Effector CD4-positive, alpha-beta T cell (primary cell): ENCODE measurements around the gene PLXDC2. TPM values are rescaled to one million over a fixed set of nuclear protein-coding genes. Genes with fewer than 3 reads are reported as not detected.
"Not testable (repeated sequence)": the region's sequence is repeated elsewhere in the genome, so short reads cannot be mapped to it uniquely, and the experiment has no call there.

Source experiments
- DNase-seq: peaks from one replicate; pipeline ENCODE4 v3.0.0-alpha.2; 2020
- total RNA-seq: gene quantifications from one replicate; lab custom pipeline; 2026; lab: John Stamatoyannopoulos, UW

The PLXDC2 gene
- not detected for total RNA-seq

- no peak for DNase-seq
These were observed at the start of gene PLXDC2 for GRCh38 chr10:19816411-19817230. Gene PLXDC2 (plus strand): TSS chr10:19816432.

DNA sequence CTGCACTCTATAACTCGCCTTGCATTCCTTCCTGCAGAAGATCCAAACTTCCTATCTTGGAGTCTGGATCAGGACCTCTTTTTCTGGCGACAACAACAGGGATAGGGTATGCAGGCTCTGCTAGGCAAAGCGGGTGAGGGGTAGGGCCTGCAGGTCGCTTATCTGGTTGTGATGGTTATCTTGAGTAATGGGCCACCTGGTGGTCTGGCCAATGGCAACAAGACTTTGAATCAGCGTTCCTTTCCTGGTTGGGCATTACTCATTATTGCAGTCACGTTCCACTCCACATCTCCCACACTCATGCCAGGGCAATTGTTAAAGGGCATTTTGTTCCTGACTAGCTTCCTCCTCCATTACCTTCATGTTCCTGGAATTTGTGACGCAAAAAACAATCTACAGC, 48.4 kb upstream of the PLXDC2 start:
- DNase-seq = no peak

- DNase-seq = not testable (repeated sequence)
These were observed 46.4 kb upstream of the PLXDC2 start for GRCh38 chr10:19769826-19770225.

GRCh38 chr10:19772972-19773371, 43.3 kb upstream of the PLXDC2 start:
- DNase-seq = no peak

DNA sequence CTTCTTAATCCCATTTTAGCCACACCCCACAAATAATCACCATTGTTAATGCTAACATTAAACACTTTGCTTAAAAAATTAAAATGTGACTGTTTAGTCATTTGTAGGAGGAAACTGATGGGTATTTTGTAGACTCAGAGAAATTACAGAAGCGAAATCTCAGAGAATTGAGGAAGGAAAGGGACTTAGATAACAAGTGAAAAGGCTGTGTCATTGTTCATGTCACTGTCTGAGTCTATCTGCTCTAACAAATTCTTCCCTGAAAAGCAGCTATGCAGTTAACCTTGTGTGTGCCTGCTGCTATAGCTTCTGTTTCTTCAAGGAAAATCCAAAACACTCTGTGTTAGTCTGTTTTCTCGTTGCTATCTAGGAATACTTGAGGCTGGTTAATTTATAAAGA, 40.9 kb upstream of the PLXDC2 start:
- no peak for DNase-seq

GRCh38 chr10:19777806-19778205, 38.4 kb upstream of the PLXDC2 start:
- no peak for DNase-seq

GRCh38 chr10:19778996-19779395, 37.2 kb upstream of the PLXDC2 start:
- DNase-seq = no peak

- DNase-seq = no peak
These were observed 33.7 kb upstream of the PLXDC2 start for GRCh38 chr10:19782430-19783089.

GRCh38 chr10:19783721-19784120, 32.5 kb upstream of the PLXDC2 start:
- no peak for DNase-seq

DNA sequence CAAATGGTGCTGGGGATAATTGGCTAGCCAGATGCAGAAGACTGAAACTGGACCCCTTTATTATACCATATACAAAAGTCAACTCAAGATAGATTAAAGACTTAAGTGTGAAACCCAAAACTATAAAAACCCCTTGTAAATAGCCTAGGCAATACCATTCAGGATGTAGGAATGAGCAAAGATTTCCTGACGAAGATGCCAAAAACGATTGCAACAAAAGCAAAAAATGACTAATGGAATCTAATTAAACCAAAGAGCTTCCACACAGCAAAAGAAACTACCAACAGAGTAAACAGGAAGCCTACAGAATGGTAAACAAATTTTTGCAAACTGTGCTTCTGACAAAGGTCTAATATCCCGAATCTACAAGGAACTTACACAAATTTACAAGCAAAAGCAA, 30.9 kb upstream of the PLXDC2 start:
- no peak for DNase-seq

- DNase-seq = no peak
These were observed 28.1 kb upstream of the PLXDC2 start for GRCh38 chr10:19788075-19788686.

- DNase-seq = no peak
These were observed 27.3 kb upstream of the PLXDC2 start for GRCh38 chr10:19788902-19789301.

DNA sequence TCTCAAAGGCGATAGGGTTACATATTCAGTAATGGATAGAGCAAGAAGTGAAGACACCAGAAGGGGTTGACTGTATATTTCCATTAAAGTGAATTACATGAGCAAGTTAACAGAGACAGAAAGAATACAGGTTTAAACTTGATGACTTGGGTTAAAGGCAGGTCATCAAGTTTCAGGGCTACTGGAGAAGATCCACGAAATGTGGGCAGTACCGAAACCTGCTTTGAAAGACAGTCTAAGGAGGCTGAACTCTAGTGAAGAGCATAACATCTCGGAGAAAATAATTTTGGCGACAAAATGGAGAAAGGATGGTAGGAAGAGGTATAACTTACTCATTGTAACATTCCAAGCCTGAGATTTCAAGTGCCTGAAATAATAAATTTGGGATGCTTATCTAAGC, 26.6 kb upstream of the PLXDC2 start:
- no peak for DNase-seq

DNA sequence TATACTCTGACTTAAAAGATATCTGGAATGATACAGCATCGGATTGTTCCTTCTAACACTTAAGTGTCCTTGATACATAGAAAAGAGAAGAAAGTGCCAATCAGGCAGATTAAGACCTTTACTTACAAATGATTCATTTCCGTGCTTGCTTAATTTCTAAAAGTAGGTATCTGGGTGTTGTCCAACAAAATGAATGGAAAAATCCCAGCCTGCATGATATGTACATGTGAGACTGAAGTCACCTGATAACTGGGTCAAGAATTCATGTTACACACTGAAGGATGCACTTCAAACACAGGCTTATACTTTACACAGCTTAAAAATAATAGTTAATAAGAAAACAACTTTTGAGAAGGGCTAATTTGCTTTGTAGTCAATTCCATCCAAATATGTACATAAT, 25.2 kb upstream of the PLXDC2 start:
- DNase-seq = no peak

DNA sequence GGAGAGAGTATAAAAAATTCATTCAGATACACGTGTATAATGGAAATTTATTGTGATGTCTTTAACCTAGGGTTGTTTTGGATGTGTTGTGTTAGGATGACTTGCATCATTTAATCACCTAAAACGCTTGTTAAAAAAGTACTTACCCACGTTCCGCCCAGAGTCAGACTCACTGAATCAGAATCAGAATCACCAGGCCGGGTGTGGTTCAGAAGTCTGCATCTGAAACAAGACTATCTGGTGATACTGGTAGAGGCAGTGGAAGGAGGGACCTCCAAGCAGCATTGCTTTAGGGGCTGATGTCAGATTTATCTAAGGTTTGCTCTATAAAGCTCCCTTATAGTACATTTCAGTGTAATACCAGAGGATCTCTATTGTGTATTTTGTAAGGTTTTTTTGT, 20.5 kb upstream of the PLXDC2 start:
- DNase-seq = no peak

GRCh38 chr10:19800161-19800560, 16.1 kb upstream of the PLXDC2 start:
- no peak for DNase-seq

DNA sequence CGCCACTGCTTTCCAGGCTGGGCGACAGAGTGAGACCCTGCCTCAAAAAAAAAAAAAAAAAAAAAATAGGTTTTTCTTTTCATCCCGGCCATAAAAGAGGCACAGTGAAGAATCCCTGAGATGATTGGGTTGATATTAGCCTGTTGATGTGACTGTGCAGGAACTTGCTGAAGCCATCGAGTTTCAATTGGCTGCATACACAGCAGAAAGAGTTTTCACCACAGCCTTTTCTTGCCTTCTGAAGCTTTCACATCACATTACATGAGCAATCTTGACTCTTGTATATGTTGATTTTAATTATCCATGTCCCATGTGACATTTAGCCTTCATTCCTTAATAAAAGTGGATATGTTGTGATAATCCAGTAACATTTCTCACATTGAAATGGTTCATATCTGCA, 14.9 kb upstream of the PLXDC2 start:
- DNase-seq = no peak

DNA sequence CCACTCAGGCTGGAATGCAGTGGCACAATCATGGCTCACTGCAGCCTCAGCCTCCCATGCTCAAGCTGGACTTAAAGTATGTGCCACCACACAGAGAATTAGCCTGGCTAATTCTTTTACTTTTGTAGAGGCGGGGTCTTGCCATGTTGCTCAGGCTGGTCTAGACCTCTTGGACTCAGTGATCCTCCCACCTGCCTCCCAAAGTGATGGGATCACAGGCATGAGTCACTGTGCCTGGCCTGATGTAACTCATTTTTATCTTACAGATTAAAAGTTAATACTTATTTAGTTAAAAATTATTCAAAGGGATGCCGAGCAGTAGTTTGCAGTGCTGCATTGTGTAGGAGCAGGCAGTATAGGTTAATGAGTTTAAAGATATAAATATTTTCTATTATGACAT, 12.6 kb upstream of the PLXDC2 start:
- DNase-seq = no peak

GRCh38 chr10:19809481-19809880, 6.8 kb upstream of the PLXDC2 start:
- DNase-seq = no peak

DNA sequence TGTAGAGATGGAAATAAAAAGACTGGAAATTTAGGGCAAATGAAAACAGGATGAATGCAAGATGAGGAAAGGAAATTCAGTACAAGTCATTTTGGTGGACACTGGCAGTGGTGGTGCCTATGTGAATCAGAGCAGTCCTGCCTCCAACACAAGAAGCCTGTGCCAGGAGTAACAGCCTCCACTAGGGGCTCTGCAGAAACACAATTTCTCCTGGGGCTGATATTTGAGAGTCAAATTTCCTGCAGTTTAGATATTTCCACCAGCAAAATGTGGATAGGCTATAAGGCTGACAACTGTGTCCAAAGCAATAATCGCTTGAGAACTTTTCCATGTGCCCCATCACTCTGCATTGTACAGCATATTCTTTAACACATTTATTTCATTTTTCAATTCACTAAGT, 4.7 kb upstream of the PLXDC2 start:
- DNase-seq = no peak

DNA sequence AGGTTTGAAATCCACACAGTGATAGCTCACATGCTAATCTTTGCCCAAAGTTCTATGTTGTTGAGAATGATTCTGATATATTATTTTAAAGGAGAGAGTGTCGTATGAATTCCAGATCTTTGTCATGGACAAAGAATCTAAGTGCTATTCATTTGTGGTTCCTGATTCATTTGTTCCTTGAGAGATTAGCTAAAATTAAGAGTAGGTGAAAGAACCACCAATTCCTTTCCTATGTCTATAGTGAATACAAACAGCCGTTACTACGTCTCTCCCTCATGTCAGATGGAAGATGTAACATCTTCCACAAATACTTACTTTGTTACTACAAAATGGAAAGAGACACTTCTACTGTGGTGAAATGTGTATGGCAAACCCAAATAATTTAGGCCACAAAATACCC, 3.3 kb upstream of the PLXDC2 start:
- no peak for DNase-seq

GRCh38 chr10:19815036-19815730, 1.0 kb upstream of the PLXDC2 start:
- DNase-seq = no peak

DNA sequence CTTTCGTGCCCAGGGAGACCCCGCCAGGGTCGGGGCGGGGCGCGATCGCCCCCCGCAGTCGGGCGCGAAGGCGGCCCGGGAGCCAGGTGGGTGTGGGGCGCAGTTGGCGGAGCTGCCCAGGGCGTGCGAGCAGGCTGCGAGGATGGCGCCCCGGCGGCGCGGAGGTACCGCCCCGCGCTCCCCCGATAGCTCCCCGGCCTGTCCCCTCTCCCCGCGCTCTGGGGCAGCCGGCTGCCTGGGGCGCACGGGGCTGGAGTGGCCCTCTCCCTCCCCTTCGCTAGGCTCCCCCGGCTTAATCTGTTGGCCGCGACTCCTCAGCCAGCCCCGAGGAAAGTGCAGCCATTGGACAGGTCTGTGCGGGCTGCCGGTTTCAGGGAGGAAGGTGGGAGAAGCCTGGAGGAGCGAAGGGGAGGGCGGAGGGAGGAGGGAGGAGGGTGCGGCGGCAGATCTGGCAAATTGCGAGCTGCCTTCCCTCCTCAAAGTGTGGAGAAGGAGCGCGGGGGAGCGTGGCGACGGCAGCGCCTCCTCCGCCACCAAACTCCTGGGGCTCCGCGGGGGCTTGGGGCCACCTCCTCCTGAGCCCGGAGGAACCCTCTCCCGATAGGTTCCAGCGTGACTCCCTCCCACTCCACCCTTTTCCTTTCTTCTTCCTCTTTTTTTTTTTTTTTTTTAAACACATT, 361 bp upstream of the PLXDC2 start:
- no peak for DNase-seq
